Transverse colon (tissue), 4 donors: ENCODE results near the gene MACO1.

Source experiments
- EP300 ChIP-seq: sonication (generic); formaldehyde crosslinking; IDR thresholded peaks from one replicate; pipeline ENCODE4 v1.6.1; 2017; ENCODE audit warnings: antibody characterized with exemption, low read depth
- POLR2A ChIP-seq: fragments of 450-650 bp; IDR thresholded peaks from one replicate; pipeline ENCODE4 v1.6.1; 2016; ENCODE audit warnings: antibody characterized with exemption, mild to moderate bottlenecking, moderate library complexity
- POLR2AphosphoS5 ChIP-seq, 3 donors: sonication (generic); formaldehyde crosslinking; IDR thresholded peaks; one replicate each; pipeline ENCODE4 v1.6.1; 2016; ENCODE audit warnings: antibody characterized with exemption in 3 of 3
- TF ChIP-seq, protein P1 (sequence below), 5 experiments: fragments of 200-600 bp in 3 of 5; fragments of 450-650 bp in 2 of 5; sonication (generic) in 3 of 5; IDR thresholded peaks; 1 replicate in 2 of 5; 2 replicates in 3 of 5; pipeline ENCODE4 v1.5.1; 2016 to 2017; ENCODE audit warnings: antibody characterized with exemption in 5 of 5, inconsistent platforms in 3 of 5, mild to moderate bottlenecking in 2 of 5, moderate library complexity in 1 of 5

DNA sequence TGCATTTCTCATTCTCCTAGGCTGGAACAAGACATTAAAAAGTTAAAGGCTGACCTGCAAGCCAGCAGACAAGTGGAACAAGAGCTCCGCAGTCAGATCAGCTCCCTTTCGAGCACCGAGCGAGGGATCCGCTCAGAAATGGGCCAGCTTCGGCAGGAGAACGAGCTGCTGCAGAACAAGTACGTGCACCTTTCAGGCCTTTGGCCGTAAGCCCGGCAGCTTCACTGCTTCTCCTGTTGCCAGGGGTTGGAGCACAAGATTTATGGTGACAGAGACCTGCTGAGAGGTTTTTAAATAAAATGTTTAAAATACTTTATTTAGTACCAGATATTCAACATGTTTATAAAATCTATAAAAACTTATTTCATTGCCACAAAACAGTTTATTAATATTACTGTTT lies 53.4 kb downstream of the MACO1 start:
- TF ChIP-seq EP300: no peak
- TF ChIP-seq, protein P1, sequence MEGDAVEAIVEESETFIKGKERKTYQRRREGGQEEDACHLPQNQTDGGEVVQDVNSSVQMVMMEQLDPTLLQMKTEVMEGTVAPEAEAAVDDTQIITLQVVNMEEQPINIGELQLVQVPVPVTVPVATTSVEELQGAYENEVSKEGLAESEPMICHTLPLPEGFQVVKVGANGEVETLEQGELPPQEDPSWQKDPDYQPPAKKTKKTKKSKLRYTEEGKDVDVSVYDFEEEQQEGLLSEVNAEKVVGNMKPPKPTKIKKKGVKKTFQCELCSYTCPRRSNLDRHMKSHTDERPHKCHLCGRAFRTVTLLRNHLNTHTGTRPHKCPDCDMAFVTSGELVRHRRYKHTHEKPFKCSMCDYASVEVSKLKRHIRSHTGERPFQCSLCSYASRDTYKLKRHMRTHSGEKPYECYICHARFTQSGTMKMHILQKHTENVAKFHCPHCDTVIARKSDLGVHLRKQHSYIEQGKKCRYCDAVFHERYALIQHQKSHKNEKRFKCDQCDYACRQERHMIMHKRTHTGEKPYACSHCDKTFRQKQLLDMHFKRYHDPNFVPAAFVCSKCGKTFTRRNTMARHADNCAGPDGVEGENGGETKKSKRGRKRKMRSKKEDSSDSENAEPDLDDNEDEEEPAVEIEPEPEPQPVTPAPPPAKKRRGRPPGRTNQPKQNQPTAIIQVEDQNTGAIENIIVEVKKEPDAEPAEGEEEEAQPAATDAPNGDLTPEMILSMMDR (IDR thresholded peaks at IDR 0.05): no peak
- TF ChIP-seq POLR2A: no peak
- TF ChIP-seq POLR2AphosphoS5 (IDR thresholded peaks at IDR 0.05): no peak
